ENCODE measurements around the gene CWF19L1. TPM values are rescaled to one million over a fixed set of nuclear protein-coding genes. Genes with fewer than 3 reads are reported as not detected.

CWF19L1 gene
- polyA plus RNA-seq, 2 of the 4 experiments (the other 2 are of a cell fraction): 24.7 to 30.2 TPM

Small RNA genes lying within 50 kb of the gene (small RNA-seq; reads per million reads assigned to genes)
- gene RNU6-422P: 0 reads per million in 6 experiments
- gene SNORA12: 0 to 32.6 (median 14.1) reads per million in 6 experiments

Other genes with a start within 250 kb of the CWF19L1 start
- gene CPN1, start 185.8 kb downstream of the CWF19L1 start, polyA plus RNA-seq (2011; rRNA removed): 3.2 TPM in 2 replicates
- gene CPN1, start 185.8 kb downstream of the CWF19L1 start, polyA plus RNA-seq (2017; fragmentation: RNase III; extraction: RNeasy Plus Mini Kit Qiagen cat#74134 plus additional on column Dnase treatment): 0.29 to 0.62 TPM (median 0.52 TPM) in 3 replicates
- gene ERLIN1, start 81.6 kb downstream of the CWF19L1 start, polyA plus RNA-seq (2011; rRNA removed): 70.4 and 78.4 TPM in 2 replicates
- 62.8 to 66.4 TPM (median 63.9 TPM) in 3 replicates for gene ERLIN1, start 81.6 kb downstream of the CWF19L1 start, polyA plus RNA-seq (2017; fragmentation: RNase III; extraction: RNeasy Plus Mini Kit Qiagen cat#74134 plus additional on column Dnase treatment)
- 33.2 and 44.5 TPM in 2 replicates for gene CHUK, start 38.0 kb downstream of the CWF19L1 start, polyA plus RNA-seq (2011; rRNA removed)
- gene CHUK, start 38.0 kb downstream of the CWF19L1 start, polyA plus RNA-seq (2017; fragmentation: RNase III; extraction: RNeasy Plus Mini Kit Qiagen cat#74134 plus additional on column Dnase treatment): 22.6 to 23.5 TPM (median 22.7 TPM) in 3 replicates
- 56.9 and 91.0 TPM in 2 replicates for gene BLOC1S2, start 19.0 kb upstream of the CWF19L1 start, polyA plus RNA-seq (2011; rRNA removed)
- gene BLOC1S2, start 19.0 kb upstream of the CWF19L1 start, polyA plus RNA-seq (2017; fragmentation: RNase III; extraction: RNeasy Plus Mini Kit Qiagen cat#74134 plus additional on column Dnase treatment): 87.6 to 90.9 TPM (median 88.5 TPM) in 3 replicates
- gene PKD2L1, start 62.6 kb upstream of the CWF19L1 start, polyA plus RNA-seq (2011; rRNA removed): 0.06 and 0.26 TPM in 2 replicates
- gene PKD2L1, start 62.6 kb upstream of the CWF19L1 start, polyA plus RNA-seq (2017; fragmentation: RNase III; extraction: RNeasy Plus Mini Kit Qiagen cat#74134 plus additional on column Dnase treatment): 0.08 to 0.11 TPM (median 0.10 TPM) in 3 replicates
- 329 and 348 TPM in 2 replicates for gene SCD, start 79.6 kb upstream of the CWF19L1 start, polyA plus RNA-seq (2011; rRNA removed)
- 157 to 496 TPM (median 416 TPM) in 3 replicates for gene SCD, start 79.6 kb upstream of the CWF19L1 start, polyA plus RNA-seq (2017; fragmentation: RNase III; extraction: RNeasy Plus Mini Kit Qiagen cat#74134 plus additional on column Dnase treatment)
- 0.05 and 0.08 TPM in 2 replicates for gene WNT8B, start 195.4 kb upstream of the CWF19L1 start, polyA plus RNA-seq (2011; rRNA removed)
- gene WNT8B, start 195.4 kb upstream of the CWF19L1 start, polyA plus RNA-seq (2017; fragmentation: RNase III; extraction: RNeasy Plus Mini Kit Qiagen cat#74134 plus additional on column Dnase treatment): 0.04 to 0.05 TPM in 2 of 3 replicates, not detected in the other

All from A549 (cell line).